Measurements from ENCODE around the gene CHPF.

Gene CHPF

GRCh38 chr2:219541611-219542180, 1.9 kb downstream of the CHPF start:
- Histone ChIP-seq H3K27ac (no peak overlapping the region), H3K27me3 (peaks cover 22 to 40% (median 33%) of the 10 kb centered on the region in 11 experiments; a peak in 18 of 22 replicates), H3K4me1 (peaks cover 27 to 68% (median 52%) of the 10 kb centered on the region in 10 experiments), H4K20me1 (peaks cover 0 to 79% (median 29%) of the 10 kb centered on the region in 11 experiments; a peak in 19 of 22 replicates), H3K4me3 (peak overlapping the region; percentile 39 to 81 (median 64); a peak in 18 of 20 replicates), H3K36me3 (peaks cover 0 to 19% (median 10%) of the 10 kb centered on the region in 11 experiments; a peak in 7 of 22 replicates), H3K4me2 (peak overlapping the region; percentile 87 to 100 (median 97)), H3K9ac (peak overlapping the region in 2 of 11 experiments; percentile 49 to 64; a peak in 3 of 22 replicates), H3K9me3 (replicated peaks in 1 of 11) (no peaks in the 10 kb centered on the region)
- TF ChIP-seq Cebpa-rat (IDR thresholded peaks at IDR 0.05): no peak

- Histone ChIP-seq H4K20me1 (peaks cover 0 to 79% (median 29%) of the 10 kb centered on the region in 11 experiments; a peak in 19 of 22 replicates), H3K27ac (no peak overlapping the region), H3K36me3 (peaks cover 0 to 19% (median 10%) of the 10 kb centered on the region in 11 experiments; a peak in 7 of 22 replicates), H3K4me3 (no peak overlapping the region), H3K4me2 (peak overlapping the region in 9 of 11 experiments; percentile 93 to 100 (median 98); a peak in 14 of 22 replicates), H3K27me3 (peaks cover 20 to 37% (median 33%) of the 10 kb centered on the region in 11 experiments; a peak in 18 of 22 replicates), H3K9ac (no peak overlapping the region), H3K9me3 (replicated peaks in 1 of 11) (no peaks in the 10 kb centered on the region), H3K4me1 (peaks cover 27 to 68% (median 53%) of the 10 kb centered on the region in 10 experiments)
- no peak for TF ChIP-seq Cebpa-rat (IDR thresholded peaks at IDR 0.05)
These were observed 2.7 kb downstream of the CHPF start for GRCh38 chr2:219540784-219541504.

- Histone ChIP-seq H3K4me3 (no peak overlapping the region), H3K27ac (no peak overlapping the region), H3K36me3 (peaks cover 0 to 19% (median 10%) of the 10 kb centered on the region in 11 experiments; a peak in 7 of 22 replicates), H4K20me1 (peaks cover 0 to 70% (median 29%) of the 10 kb centered on the region in 11 experiments; a peak in 19 of 22 replicates), H3K9ac (no peak overlapping the region), H3K27me3 (peaks cover 12 to 29% (median 26%) of the 10 kb centered on the region in 11 experiments; a peak in 17 of 22 replicates), H3K4me2 (no peak overlapping the region; a peak in 1 of 22 replicates), H3K9me3 (replicated peaks in 1 of 11) (no peaks in the 10 kb centered on the region), H3K4me1 (peaks cover 27 to 68% (median 53%) of the 10 kb centered on the region in 10 experiments)
- no peak for TF ChIP-seq Cebpa-rat (IDR thresholded peaks at IDR 0.05)
These were observed 3.5 kb downstream of the CHPF start for GRCh38 chr2:219539926-219540678.

- Histone ChIP-seq H3K27me3 (peaks cover 11 to 20% (median 17%) of the 10 kb centered on the region in 11 experiments; a peak in 17 of 22 replicates), H3K4me3 (no peak overlapping the region), H3K27ac (no peak overlapping the region), H3K9ac (peak overlapping the region in 2 of 11 experiments; percentile 10 to 57; a peak in 1 of 22 replicates), H3K4me1 (peaks cover 21 to 63% (median 48%) of the 10 kb centered on the region in 10 experiments), H3K4me2 (peak overlapping the region in 5 of 11 experiments; percentile 2 to 36 (median 23); a peak in 7 of 22 replicates), H3K9me3 (replicated peaks in 1 of 11) (no peaks in the 10 kb centered on the region), H3K36me3 (peaks cover 0 to 19% (median 10%) of the 10 kb centered on the region in 11 experiments; a peak in 7 of 22 replicates), H4K20me1 (peaks cover 0 to 64% (median 23%) of the 10 kb centered on the region in 11 experiments; a peak in 18 of 22 replicates)
- TF ChIP-seq Cebpa-rat (IDR thresholded peaks at IDR 0.05): no peak
These were observed 4.4 kb downstream of the CHPF start for GRCh38 chr2:219538956-219539788.

- Histone ChIP-seq H4K20me1 (peaks cover 0 to 61% (median 23%) of the 10 kb centered on the region in 11 experiments; a peak in 18 of 22 replicates), H3K36me3 (peaks cover 0 to 19% (median 10%) of the 10 kb centered on the region in 11 experiments; a peak in 7 of 22 replicates), H3K9ac (peak overlapping the region in 2 of 11 experiments; percentile 10 to 57; a peak in 3 of 22 replicates), H3K4me1 (peaks cover 19 to 60% (median 44%) of the 10 kb centered on the region in 10 experiments), H3K9me3 (replicated peaks in 1 of 11) (no peaks in the 10 kb centered on the region), H3K27me3 (peaks cover 11 to 18% (median 15%) of the 10 kb centered on the region in 11 experiments; a peak in 17 of 22 replicates), H3K27ac (no peak overlapping the region; a peak in 1 of 22 replicates), H3K4me2 (peak overlapping the region in 9 of 11 experiments; percentile 2 to 36 (median 23); a peak in 11 of 22 replicates), H3K4me3 (no peak overlapping the region)
- no peak for TF ChIP-seq Cebpa-rat (IDR thresholded peaks at IDR 0.05)
These were observed 5.1 kb downstream of the CHPF start for GRCh38 chr2:219538504-219538951.

- no peak overlapping the region for H3K27ac ChIP-seq
- H3K9ac ChIP-seq: peak overlapping the region in 3 of 11 experiments; percentile 17 to 57 (median 46); a peak in 3 of 22 replicates
- peaks cover 19 to 58% (median 42%) of the 10 kb centered on the region in 10 experiments for H3K4me1 ChIP-seq
These were observed 5.7 kb downstream of the CHPF start for GRCh38 chr2:219537657-219538488.

More at GRCh38 chr2:219537657-219538488, 5.7 kb downstream of the CHPF start:
- Histone ChIP-seq H3K27me3 (peaks cover 10 to 13% (median 11%) of the 10 kb centered on the region in 11 experiments; a peak in 17 of 22 replicates), H3K9me3 (replicated peaks in 1 of 11) (no peaks in the 10 kb centered on the region), H3K4me2 (peak overlapping the region; percentile 2 to 40 (median 23); a peak in 14 of 22 replicates), H3K4me3 (no peak overlapping the region), H4K20me1 (peaks cover 0 to 57% (median 23%) of the 10 kb centered on the region in 11 experiments; a peak in 18 of 22 replicates), H3K36me3 (peaks cover 0 to 19% (median 10%) of the 10 kb centered on the region in 11 experiments; a peak in 7 of 22 replicates)
- no peak for TF ChIP-seq Cebpa-rat (IDR thresholded peaks at IDR 0.05)
